Colonic mucosa (tissue), 4 donors: ENCODE data around the gene OSBP2. TPM values are rescaled to one million over a fixed set of nuclear protein-coding genes. Genes with fewer than 3 reads are reported as not detected.
"Not testable (repeated sequence)": the region's sequence is repeated elsewhere in the genome, so short reads cannot be mapped to it uniquely, and the experiment has no call there.

ENCODE experiments used
- DNase-seq: peaks from one replicate; pipeline ENCODE4 v3.0.0-alpha.2; 2020
- H3K27ac ChIP-seq: fragments of 200-600 bp; one replicate; pipeline ENCODE4 v1.8.0; 2021
- H3K27me3 ChIP-seq: fragments of 200-600 bp; one replicate; pipeline ENCODE4 v1.8.0; 2021
- H3K36me3 ChIP-seq: fragments of 200-600 bp; one replicate; pipeline ENCODE4 v1.8.0; 2021
- H3K4me1 ChIP-seq: fragments of 200-600 bp; one replicate; pipeline ENCODE4 v1.8.0; 2021; ENCODE audit warnings: mild to moderate bottlenecking
- H3K4me3 ChIP-seq: fragments of 200-600 bp; one replicate; pipeline ENCODE4 v1.8.0; 2021
- H3K9ac ChIP-seq, 2 donors: one replicate each; pipeline ENCODE4 v1.7.0; 2013; ENCODE audit warnings: control low read depth in 2 of 2, low read depth in 2 of 2, low read length in 2 of 2
- H3K9me3 ChIP-seq: fragments of 200-600 bp; one replicate; pipeline ENCODE4 v1.8.0; 2021
- CTCF ChIP-seq: fragments of 200-600 bp; IDR thresholded peaks from one replicate; pipeline ENCODE4 v1.8.0; 2022; ENCODE audit warnings: antibody characterized with exemption, mild to moderate bottlenecking
- intact Hi-C: fragments of 100-400 bp; cut with DNase I; formaldehyde crosslinking; loops from one replicate; pipeline ENCODE4 v1.14.1; 2022
- total RNA-seq, 2 donors: library from RNA; stranded (reverse); fragmentation: NEBNext Ultra II Directional in 1 of 2; extraction: Animal tissue kit (Norgen Biotek cat#: 25700) in 1 of 2; gene quantifications; one replicate each; pipeline ENCODE4 v1.2.1, GENCODE V29; 2021
- donor health status: healthy.
- donor health status: DM: no; HTN: no; CAD: no.
- donor health status: DM: no; HTN: no; CAD: no.

The OSBP2 gene
- total RNA-seq, 2 donors from 2014 or later: 3.2 to 4.3 TPM

GRCh38 chr22:30705710-30706651 is 11.3 kb downstream of the OSBP2 start:
- no peak for TF ChIP-seq CTCF
- H3K9me3 ChIP-seq: no peaks in the 10 kb centered on the region
- no peaks in the 10 kb centered on the region for H3K27me3 ChIP-seq
- H3K4me1 ChIP-seq: no peaks in the 10 kb centered on the region
- no peak overlapping the region for H3K27ac ChIP-seq
- H3K4me3 ChIP-seq: no peak overlapping the region
- intact Hi-C loops: no loop called here
- no peak overlapping the region for H3K9ac ChIP-seq
- H3K36me3 ChIP-seq: no peaks in the 10 kb centered on the region
- no peak for DNase-seq

GRCh38 chr22:30709980-30710379 is 15.3 kb downstream of the OSBP2 start:
- H3K9me3 ChIP-seq, H3K4me3 ChIP-seq, H3K27ac ChIP-seq, H3K36me3 ChIP-seq, H3K9ac ChIP-seq, intact Hi-C loops, H3K4me1 ChIP-seq, H3K27me3 ChIP-seq, DNase-seq: not testable (repeated sequence)

GRCh38 chr22:30712094-30712493 is 17.4 kb downstream of the OSBP2 start:
- no peaks in the 10 kb centered on the region for H3K4me1 ChIP-seq
- no peaks in the 10 kb centered on the region for H3K9me3 ChIP-seq
- no peak for DNase-seq
- no peak overlapping the region for H3K4me3 ChIP-seq
- no peaks in the 10 kb centered on the region for H3K36me3 ChIP-seq
- H3K9ac ChIP-seq: no peak overlapping the region
- H3K27me3 ChIP-seq: no peaks in the 10 kb centered on the region
- TF ChIP-seq CTCF: no peak
- intact Hi-C loops: no loop called here
- no peak overlapping the region for H3K27ac ChIP-seq

GRCh38 chr22:30714062-30714461 is 19.4 kb downstream of the OSBP2 start:
- intact Hi-C loops: no loop called here
- Histone ChIP-seq H3K27ac (no peak overlapping the region), H3K9me3 (no peaks in the 10 kb centered on the region), H3K27me3 (no peaks in the 10 kb centered on the region), H3K9ac (no peak overlapping the region), H3K36me3 (no peaks in the 10 kb centered on the region), H3K4me3 (no peak overlapping the region), H3K4me1 (no peaks in the 10 kb centered on the region)
- no peak for TF ChIP-seq CTCF
- no peak for DNase-seq

- intact Hi-C loops: no loop called here
- Histone ChIP-seq H3K9ac (no peak overlapping the region), H3K9me3 (no peaks in the 10 kb centered on the region), H3K27ac (no peak overlapping the region), H3K36me3 (no peaks in the 10 kb centered on the region), H3K4me1 (no peaks in the 10 kb centered on the region), H3K4me3 (no peak overlapping the region), H3K27me3 (no peaks in the 10 kb centered on the region)
- TF ChIP-seq CTCF: no peak
- DNase-seq: no peak
Observed at GRCh38 chr22:30717331-30717921, 22.8 kb downstream of the OSBP2 start.

- Histone ChIP-seq H3K27me3 (no peaks in the 10 kb centered on the region), H3K4me3 (no peak overlapping the region), H3K27ac (no peak overlapping the region), H3K4me1 (no peaks in the 10 kb centered on the region), H3K9me3 (no peaks in the 10 kb centered on the region), H3K36me3 (no peaks in the 10 kb centered on the region), H3K9ac (no peak overlapping the region)
- intact Hi-C loops: no loop called here
- DNase-seq: no peak
- TF ChIP-seq CTCF: no peak
Observed at GRCh38 chr22:30717952-30718351, 23.3 kb downstream of the OSBP2 start.
